ENCODE measurements around the gene PATL1.

DNA sequence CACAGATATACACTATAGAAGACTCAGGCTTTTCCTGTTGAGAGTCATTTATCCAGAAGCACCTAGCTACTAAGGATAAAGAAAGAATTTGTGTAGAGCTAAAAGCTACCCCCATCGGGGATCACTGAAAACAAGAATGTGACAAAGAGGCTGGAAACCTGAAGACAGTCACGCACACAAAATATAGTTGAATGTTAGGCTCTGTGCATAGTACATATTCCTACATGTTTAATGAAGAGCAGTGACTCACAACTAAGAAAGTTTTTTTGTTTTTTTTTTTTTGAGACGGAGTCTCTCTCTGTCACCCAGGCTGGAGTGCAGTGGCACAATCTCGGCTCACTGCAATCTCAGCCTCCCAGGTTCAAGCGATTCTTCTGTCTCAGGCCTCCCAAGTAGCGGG is 36.5 kb upstream of the PATL1 start:
- TF ChIP-seq, protein P1, sequence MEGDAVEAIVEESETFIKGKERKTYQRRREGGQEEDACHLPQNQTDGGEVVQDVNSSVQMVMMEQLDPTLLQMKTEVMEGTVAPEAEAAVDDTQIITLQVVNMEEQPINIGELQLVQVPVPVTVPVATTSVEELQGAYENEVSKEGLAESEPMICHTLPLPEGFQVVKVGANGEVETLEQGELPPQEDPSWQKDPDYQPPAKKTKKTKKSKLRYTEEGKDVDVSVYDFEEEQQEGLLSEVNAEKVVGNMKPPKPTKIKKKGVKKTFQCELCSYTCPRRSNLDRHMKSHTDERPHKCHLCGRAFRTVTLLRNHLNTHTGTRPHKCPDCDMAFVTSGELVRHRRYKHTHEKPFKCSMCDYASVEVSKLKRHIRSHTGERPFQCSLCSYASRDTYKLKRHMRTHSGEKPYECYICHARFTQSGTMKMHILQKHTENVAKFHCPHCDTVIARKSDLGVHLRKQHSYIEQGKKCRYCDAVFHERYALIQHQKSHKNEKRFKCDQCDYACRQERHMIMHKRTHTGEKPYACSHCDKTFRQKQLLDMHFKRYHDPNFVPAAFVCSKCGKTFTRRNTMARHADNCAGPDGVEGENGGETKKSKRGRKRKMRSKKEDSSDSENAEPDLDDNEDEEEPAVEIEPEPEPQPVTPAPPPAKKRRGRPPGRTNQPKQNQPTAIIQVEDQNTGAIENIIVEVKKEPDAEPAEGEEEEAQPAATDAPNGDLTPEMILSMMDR (conservative IDR thresholded peaks at IDR 0.05): no peak
- TF ChIP-seq EZH2 (IDR thresholded peaks at IDR 0.05; ENCODE audit: low read depth): no peak

Data from PC-9 (cell line).